GM12892 (cell line): Measurements from ENCODE around the gene SYPL1.

Experiments
- POLR2A ChIP-seq: IDR thresholded peaks from 2 replicates; pipeline ENCODE4 v1.6.1; 2011; ENCODE audit warnings: low read depth, low read length, control low read depth
- POLR2AphosphoS5 ChIP-seq: IDR thresholded peaks from 2 replicates; pipeline ENCODE4 v1.6.1; 2011; ENCODE audit warnings: low read depth, low read length, control low read depth
- TAF1 ChIP-seq: IDR thresholded peaks from 2 replicates; pipeline ENCODE4 v1.6.1; 2011; ENCODE audit warnings: low read depth, mild to moderate bottlenecking, control low read depth, low read length, borderline replicate concordance

DNA sequence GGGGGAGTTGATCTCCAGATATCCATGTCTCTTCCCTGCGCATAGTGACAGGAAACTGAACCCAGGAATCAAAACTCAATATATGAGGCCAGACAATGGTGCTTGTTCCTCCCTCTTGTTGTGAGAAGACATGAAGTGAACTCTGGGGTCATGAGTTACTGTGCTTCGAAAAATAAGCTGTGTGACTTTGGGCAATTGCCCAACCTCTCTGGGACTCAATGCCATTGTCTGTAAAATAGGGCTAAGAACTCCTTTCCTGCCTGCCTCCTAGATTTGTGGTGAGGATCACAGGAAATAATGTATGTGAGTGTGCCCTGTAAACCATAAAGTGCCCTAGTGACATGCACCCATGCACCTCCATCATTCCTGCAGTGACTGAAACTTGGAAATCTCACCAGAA is 48.4 kb downstream of the SYPL1 start:
- no peak for TF ChIP-seq POLR2A
- no peak for TF ChIP-seq POLR2AphosphoS5
- no peak for TF ChIP-seq TAF1
